ENCODE data around the gene SNHG17. TPM values are rescaled to one million over a fixed set of nuclear protein-coding genes. Genes with fewer than 3 reads are reported as not detected.
"Not testable (repeated sequence)": the region's sequence is repeated elsewhere in the genome, so short reads cannot be mapped to it uniquely, and the experiment has no call there.

Gene SNHG17
- total and polyA plus RNA-seq, 8 donors = 12.8 to 38.7 (median 17.0) TPM

DNA sequence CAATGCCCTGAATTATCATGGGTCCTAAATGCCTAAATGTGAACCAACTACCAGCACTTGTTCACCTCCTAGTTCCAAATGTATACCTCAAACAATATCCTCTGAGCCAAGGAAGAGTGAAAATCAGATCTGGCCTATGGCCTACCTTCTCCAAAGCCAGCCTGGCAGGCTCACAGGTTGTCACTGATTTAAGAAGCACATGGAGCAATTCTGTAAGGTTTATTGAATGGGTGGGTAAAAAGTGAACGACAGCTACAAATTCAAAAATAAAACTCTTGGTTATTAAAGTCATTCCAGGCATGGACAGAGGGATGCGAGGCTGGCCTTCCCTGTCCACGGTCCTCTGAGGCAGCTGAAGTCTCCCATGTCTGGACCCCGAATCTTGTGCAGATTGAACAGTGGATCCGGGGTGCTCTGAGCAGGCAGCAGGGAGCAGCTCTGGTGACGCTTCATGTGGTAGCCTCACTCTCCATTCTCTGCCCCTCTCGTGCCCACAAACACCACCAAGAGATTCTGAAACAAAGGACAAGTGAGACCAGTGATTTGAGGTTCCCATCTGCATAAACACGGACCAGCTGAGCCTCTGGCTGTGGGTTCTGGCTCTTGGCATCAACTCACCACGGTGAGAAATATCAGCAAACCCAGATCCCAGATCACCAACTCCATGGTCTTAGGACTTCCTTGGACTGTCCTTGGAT, 14.6 kb downstream of the SNHG17 start:
- DNase-seq (no peak), ATAC-seq (no peak), FAIRE-seq (no peak)
- Histone ChIP-seq H3K4me3 (no peak overlapping the region), H3K36me3 (peaks cover 6 to 48% (median 38%) of the 10 kb centered on the region in 3 donors), H3K9me3 (no peaks in the 10 kb centered on the region), H3K27me3 (no peaks in the 10 kb centered on the region), H3K27ac (no peak overlapping the region), H3K4me1 (no peaks in the 10 kb centered on the region)
- TF ChIP-seq CTCF (IDR thresholded peaks at IDR 0.05) = no peak
- 92% methylated on average over 9 of the region's 9 CpGs for WGBS, 2 donors
- intact Hi-C loops (cut with DNase I) = no loop called here

DNA sequence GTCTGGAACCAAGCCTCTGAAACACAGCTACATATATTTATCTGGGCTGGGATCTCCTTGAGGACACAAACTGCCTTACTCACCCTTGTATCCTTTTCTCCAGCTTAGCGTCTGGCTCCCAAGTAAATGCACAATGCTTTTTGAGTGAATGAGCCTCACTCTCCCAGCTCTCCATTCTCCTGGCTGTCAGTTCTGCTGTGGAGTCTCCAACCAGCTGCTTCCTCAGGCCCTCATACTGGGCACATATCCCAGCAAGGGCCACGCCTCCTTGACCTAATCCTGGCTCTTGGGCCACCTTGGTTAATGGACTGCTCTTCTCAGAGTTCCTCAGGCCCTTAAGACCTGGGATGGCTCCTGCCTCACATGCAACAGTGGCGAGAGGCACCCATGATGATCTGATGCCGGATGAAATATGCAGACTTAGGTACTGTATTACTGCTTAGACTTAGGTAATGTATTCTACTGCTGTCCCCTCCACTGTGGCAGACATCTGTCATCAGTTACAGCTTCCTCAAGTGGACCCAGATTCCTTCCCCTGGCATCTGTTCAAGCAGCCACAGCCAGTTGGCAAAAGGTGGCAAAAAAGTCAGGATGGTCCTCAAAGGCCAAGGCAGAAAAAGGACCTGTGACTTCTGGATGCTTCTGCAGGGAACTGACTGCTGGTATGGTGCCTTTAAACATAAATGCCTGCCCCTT, 16.5 kb downstream of the SNHG17 start:
- H3K36me3 ChIP-seq = peaks cover 0 to 31% (median 26%) of the 10 kb centered on the region in 3 donors
- no peaks in the 10 kb centered on the region for H3K4me1 ChIP-seq
- intact Hi-C loops (cut with DNase I) = no loop called here
- DNase-seq = peak in 1 of 6 donors; percentile 24
- no peak overlapping the region for H3K4me3 ChIP-seq
- H3K27me3 ChIP-seq = no peaks in the 10 kb centered on the region
- H3K9me3 ChIP-seq = no peaks in the 10 kb centered on the region
- no peak for TF ChIP-seq CTCF (IDR thresholded peaks at IDR 0.05)
- H3K27ac ChIP-seq = no peak overlapping the region
- ATAC-seq = peak; percentile 40 to 71 (median 59)
- no peak for FAIRE-seq
- 80 to 90% methylated on average over 4 of the region's 4 CpGs for WGBS, 2 donors

DNA sequence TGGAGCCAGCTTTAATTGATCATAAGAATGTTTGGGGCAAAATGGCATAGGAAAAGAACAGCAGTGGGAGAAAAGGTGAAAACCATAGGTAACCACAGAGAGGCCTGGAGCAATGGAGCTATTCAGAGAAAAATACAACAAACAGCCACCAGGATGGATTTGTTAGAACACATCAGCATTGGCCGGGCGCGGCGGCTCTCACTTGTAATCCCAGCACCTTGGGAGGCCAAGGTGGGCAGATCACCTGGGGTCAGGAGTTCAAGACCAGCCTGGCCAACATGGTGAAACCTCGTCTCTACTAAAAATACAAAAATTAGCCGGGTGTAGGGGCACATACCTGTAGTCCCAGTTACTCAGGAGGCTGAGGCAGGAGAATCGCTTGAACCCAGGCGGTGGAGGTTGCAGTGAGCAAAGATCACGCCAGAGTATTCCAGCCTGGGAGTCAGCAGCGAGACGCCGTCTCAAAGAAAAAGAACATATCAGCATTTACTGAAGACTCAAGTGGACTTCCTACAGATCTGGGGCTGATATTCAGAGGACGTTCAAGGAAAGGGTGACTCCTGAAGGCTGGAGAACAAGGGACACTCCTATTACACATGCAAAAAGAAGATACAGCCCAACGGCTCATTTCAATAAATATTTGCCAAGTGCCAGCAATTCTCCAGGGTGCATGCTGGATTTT, 20.2 kb downstream of the SNHG17 start:
- no peak for DNase-seq
- no peak for FAIRE-seq
- intact Hi-C loops (cut with DNase I) = no loop called here
- peaks cover 0 to 19% (median 4%) of the 10 kb centered on the region in 3 donors for H3K36me3 ChIP-seq
- TF ChIP-seq CTCF (IDR thresholded peaks at IDR 0.05) = no peak
- H3K4me1 ChIP-seq = no peaks in the 10 kb centered on the region
- H3K4me3 ChIP-seq = no peak overlapping the region
- no peak for ATAC-seq
- H3K9me3 ChIP-seq = no peaks in the 10 kb centered on the region
- H3K27ac ChIP-seq = no peak overlapping the region
- WGBS, 2 donors = 92 to 94% methylated on average over 14 of the region's 14 CpGs
- no peaks in the 10 kb centered on the region for H3K27me3 ChIP-seq

- H3K27me3 ChIP-seq = no peaks in the 10 kb centered on the region
- ATAC-seq = no peak
- no peaks in the 10 kb centered on the region for H3K4me1 ChIP-seq
- H3K27ac ChIP-seq = no peak overlapping the region
- 78 to 88% methylated on average over 9 of the region's 9 CpGs for WGBS, 2 donors
- DNase-seq = no peak
- FAIRE-seq = no peak
- H3K36me3 ChIP-seq = peaks cover 0 to 8% (median 0%) of the 10 kb centered on the region in 3 donors
- no peak overlapping the region for H3K4me3 ChIP-seq
- TF ChIP-seq CTCF (IDR thresholded peaks at IDR 0.05) = no peak
- H3K9me3 ChIP-seq = no peaks in the 10 kb centered on the region
- intact Hi-C loops (cut with DNase I) = no loop called here
Measured at GRCh38 chr20:38412877-38413577, 22.1 kb downstream of the SNHG17 start.

GRCh38 chr20:38407822-38408221, 27.3 kb downstream of the SNHG17 start:
- H3K27ac ChIP-seq; H3K4me1 ChIP-seq; FAIRE-seq; H3K4me3 ChIP-seq; H3K27me3 ChIP-seq; H3K36me3 ChIP-seq; H3K9me3 ChIP-seq; intact Hi-C loops (cut with DNase I); ATAC-seq; DNase-seq: not testable (repeated sequence)
- 76 to 80% methylated on average over 6 to 9 of the region's 9 CpGs for WGBS, 2 donors

Measured in pancreas (tissue), 10 donors.